HEK293 (cell line): ENCODE measurements around the gene FES.
A peak's percentile ranks its signal among the peaks of the same experiment; 100 is the strongest.

Experiments used
- GFI1B ChIP-seq: fragments of 450-650 bp; formaldehyde crosslinking; IDR thresholded peaks from 2 replicates; pipeline ENCODE4 v1.5.1; 2016; ENCODE audit warnings: missing biosample characterization, missing genetic modification characterization
- GLI2 ChIP-seq: fragments of 450-650 bp; formaldehyde crosslinking; IDR thresholded peaks from 2 replicates; pipeline ENCODE4; 2017; ENCODE audit warnings: missing biosample characterization, missing genetic modification characterization, low read depth, borderline replicate concordance
- KLF7 ChIP-seq: fragments of 450-650 bp; formaldehyde crosslinking; IDR thresholded peaks from 2 replicates; pipeline ENCODE4 v1.5.1; 2016; ENCODE audit warnings: missing biosample characterization, missing genetic modification characterization, borderline replicate concordance
- MZF1 ChIP-seq: fragments of 450-650 bp; formaldehyde crosslinking; IDR thresholded peaks from 2 replicates; pipeline ENCODE4 v1.5.1; 2017; ENCODE audit warnings: missing biosample characterization, missing genetic modification characterization, borderline replicate concordance
- OVOL3 ChIP-seq: fragments of 450-650 bp; formaldehyde crosslinking; IDR thresholded peaks from 2 replicates; pipeline ENCODE4 v1.5.1; 2016; ENCODE audit warnings: missing biosample characterization, missing genetic modification characterization
- TCF7L2 ChIP-seq: IDR thresholded peaks from 2 replicates; pipeline ENCODE4 v1.6.1; 2011; ENCODE audit warnings: low read depth, mild to moderate bottlenecking, inconsistent platforms, low read length, moderate library complexity, borderline replicate concordance
- TRIM28 ChIP-seq: IDR thresholded peaks from 2 replicates; pipeline ENCODE4 v1.6.1; 2011; ENCODE audit warnings: low read length, control low read depth, borderline replicate concordance
- YY2 ChIP-seq: fragments of 450-650 bp; formaldehyde crosslinking; IDR thresholded peaks from 2 replicates; pipeline ENCODE4 v1.5.1; 2016; ENCODE audit warnings: missing biosample characterization, missing genetic modification characterization
- ZBTB1 ChIP-seq: fragments of 450-650 bp; formaldehyde crosslinking; IDR thresholded peaks from 2 replicates; pipeline ENCODE4 v1.5.1; 2016; ENCODE audit warnings: missing biosample characterization, missing genetic modification characterization
- ZBTB7A ChIP-seq: fragments of 450-650 bp; formaldehyde crosslinking; IDR thresholded peaks from 2 replicates; pipeline ENCODE4 v1.5.1; 2016; ENCODE audit warnings: low read depth, missing biosample characterization, missing genetic modification characterization
- ZFP3 ChIP-seq: fragments of 450-650 bp; formaldehyde crosslinking; IDR thresholded peaks from 2 replicates; pipeline ENCODE4 v1.5.1; 2016; ENCODE audit warnings: low read depth, missing biosample characterization, missing genetic modification characterization
- ZNF157 ChIP-seq: fragments of 450-650 bp; formaldehyde crosslinking; IDR thresholded peaks from 2 replicates; pipeline ENCODE4 v1.5.1; 2016; ENCODE audit warnings: missing biosample characterization, missing genetic modification characterization
- ZNF211 ChIP-seq: fragments of 450-650 bp; formaldehyde crosslinking; IDR thresholded peaks from 2 replicates; pipeline ENCODE4 v1.5.1; 2016; ENCODE audit warnings: low read depth, missing biosample characterization, missing genetic modification characterization
- ZNF335 ChIP-seq: fragments of 450-650 bp; formaldehyde crosslinking; conservative IDR thresholded peaks from 2 replicates; pipeline ENCODE4 v1.5.1; 2016; ENCODE audit warnings: missing biosample characterization, missing genetic modification characterization
- ZNF394 ChIP-seq: fragments of 450-650 bp; formaldehyde crosslinking; IDR thresholded peaks from 2 replicates; pipeline ENCODE4 v1.5.1; 2016; ENCODE audit warnings: missing biosample characterization, missing genetic modification characterization, mild to moderate bottlenecking, moderate library complexity, borderline replicate concordance
- ZNF404 ChIP-seq: fragments of 450-650 bp; formaldehyde crosslinking; IDR thresholded peaks from 2 replicates; pipeline ENCODE4 v1.5.1; 2017; ENCODE audit warnings: missing biosample characterization, missing genetic modification characterization
- ZNF48 ChIP-seq: fragments of 450-650 bp; formaldehyde crosslinking; IDR thresholded peaks from 2 replicates; pipeline ENCODE4 v1.5.1; 2016; ENCODE audit warnings: missing biosample characterization, missing genetic modification characterization
- ZNF521 ChIP-seq: fragments of 450-650 bp; formaldehyde crosslinking; IDR thresholded peaks from 2 replicates; pipeline ENCODE4 v1.5.1; 2017; ENCODE audit warnings: missing biosample characterization, mild to moderate bottlenecking, missing genetic modification characterization
- ZNF561 ChIP-seq: fragments of 450-650 bp; IDR thresholded peaks from 2 replicates; pipeline ENCODE4 v1.5.1; 2018; ENCODE audit warnings: missing biosample characterization, missing genetic modification characterization, borderline replicate concordance
- ZNF571 ChIP-seq: fragments of 450-650 bp; formaldehyde crosslinking; IDR thresholded peaks from 2 replicates; pipeline ENCODE4 v1.5.0; 2017; ENCODE audit warnings: missing biosample characterization, missing genetic modification characterization
- ZNF629 ChIP-seq: fragments of 450-650 bp; formaldehyde crosslinking; IDR thresholded peaks from 2 replicates; pipeline ENCODE4 v1.5.1; 2017; ENCODE audit warnings: missing biosample characterization, missing genetic modification characterization
- ZNF768 ChIP-seq: fragments of 450-650 bp; formaldehyde crosslinking; IDR thresholded peaks from 2 replicates; pipeline ENCODE4 v1.5.1; 2018; ENCODE audit warnings: missing biosample characterization, mild to moderate bottlenecking, missing genetic modification characterization
- ZNF785 ChIP-seq: fragments of 450-650 bp; formaldehyde crosslinking; IDR thresholded peaks from 2 replicates; pipeline ENCODE4 v1.5.1; 2016; ENCODE audit warnings: missing biosample characterization, missing genetic modification characterization
- ZNF837 ChIP-seq: fragments of 450-650 bp; formaldehyde crosslinking; IDR thresholded peaks from 2 replicates; pipeline ENCODE4 v1.5.1; 2016; ENCODE audit warnings: missing biosample characterization, missing genetic modification characterization
- ZSCAN23 ChIP-seq: fragments of 450-650 bp; formaldehyde crosslinking; IDR thresholded peaks from 2 replicates; pipeline ENCODE4 v1.5.1; 2016; ENCODE audit warnings: missing biosample characterization, missing genetic modification characterization
- ZXDB ChIP-seq: fragments of 450-650 bp; formaldehyde crosslinking; IDR thresholded peaks from 2 replicates; pipeline ENCODE4 v1.5.1; 2016; ENCODE audit warnings: missing biosample characterization, missing genetic modification characterization
- TF ChIP-seq, protein P1 (sequence below): fragments of 450-650 bp; formaldehyde crosslinking; optimal IDR thresholded peaks from 2 replicates; pipeline ENCODE3; 2016; ENCODE audit warnings: missing biosample characterization, mild to moderate bottlenecking, missing genetic modification characterization
- TF ChIP-seq, protein P2 (sequence below): fragments of 450-650 bp; formaldehyde crosslinking; IDR thresholded peaks from 2 replicates; pipeline ENCODE4 v1.5.1; 2017; ENCODE audit warnings: missing biosample characterization, missing genetic modification characterization
- TF ChIP-seq, protein P3 (sequence below): fragments of 450-650 bp; formaldehyde crosslinking; IDR thresholded peaks from 2 replicates; pipeline ENCODE4 v1.5.1; 2016; ENCODE audit warnings: missing biosample characterization, missing genetic modification characterization
- TF ChIP-seq, protein P4 (sequence below): fragments of 450-650 bp; formaldehyde crosslinking; IDR thresholded peaks from 2 replicates; pipeline ENCODE4 v1.5.1; 2016; ENCODE audit warnings: missing biosample characterization, missing genetic modification characterization, low read depth
- TF ChIP-seq, protein P5 (sequence below): fragments of 450-650 bp; formaldehyde crosslinking; IDR thresholded peaks from 2 replicates; pipeline ENCODE4 v1.5.1; 2016; ENCODE audit warnings: missing biosample characterization, missing genetic modification characterization

FES gene

DNA sequence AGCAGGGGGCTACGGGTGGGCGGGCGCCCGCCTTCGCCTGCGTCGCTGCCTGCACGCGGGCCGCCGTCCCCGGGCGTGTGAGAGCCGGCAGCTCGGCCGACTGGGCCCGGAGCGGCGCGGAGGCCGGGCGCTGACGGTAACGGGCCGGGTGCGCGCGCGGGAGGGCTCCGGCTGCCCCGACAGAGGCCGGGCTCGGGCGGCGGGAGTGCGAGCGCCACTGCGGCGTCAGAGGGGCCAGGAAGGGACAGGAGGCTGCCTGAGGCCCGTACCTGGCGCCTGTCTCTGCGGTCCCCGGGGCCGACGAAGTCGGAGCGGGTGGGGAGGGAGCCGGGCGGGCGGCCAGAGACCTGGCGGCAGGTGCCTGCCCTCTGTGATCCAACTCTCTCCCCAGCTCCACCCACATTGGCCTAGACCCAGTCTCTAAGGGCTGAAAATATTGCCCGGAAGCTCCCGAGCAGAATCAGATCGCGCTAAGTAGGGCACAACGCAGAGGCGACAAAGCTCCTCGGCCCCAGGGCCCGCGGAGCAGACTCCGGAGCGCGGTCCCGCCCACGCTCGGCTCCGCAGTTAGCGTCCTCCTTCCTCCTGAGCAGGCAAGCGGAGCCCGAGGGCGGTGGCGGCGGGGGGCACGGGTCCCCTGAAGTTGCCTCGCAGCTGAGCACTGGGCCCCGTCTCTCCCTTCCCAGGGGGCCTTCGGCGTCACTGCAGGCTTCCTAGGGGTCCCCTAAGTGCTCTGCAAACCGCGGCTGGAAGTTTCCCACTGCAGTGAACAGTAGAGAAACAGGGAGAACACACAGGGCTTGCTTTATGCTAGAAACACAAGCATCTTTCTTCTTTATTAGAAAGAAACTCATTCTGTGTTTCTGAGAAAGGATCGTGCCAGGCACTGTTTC lies 18.8 kb downstream of the FES start, which contains the start of gene MAN2A2 (continued):
- TF ChIP-seq, protein P1, sequence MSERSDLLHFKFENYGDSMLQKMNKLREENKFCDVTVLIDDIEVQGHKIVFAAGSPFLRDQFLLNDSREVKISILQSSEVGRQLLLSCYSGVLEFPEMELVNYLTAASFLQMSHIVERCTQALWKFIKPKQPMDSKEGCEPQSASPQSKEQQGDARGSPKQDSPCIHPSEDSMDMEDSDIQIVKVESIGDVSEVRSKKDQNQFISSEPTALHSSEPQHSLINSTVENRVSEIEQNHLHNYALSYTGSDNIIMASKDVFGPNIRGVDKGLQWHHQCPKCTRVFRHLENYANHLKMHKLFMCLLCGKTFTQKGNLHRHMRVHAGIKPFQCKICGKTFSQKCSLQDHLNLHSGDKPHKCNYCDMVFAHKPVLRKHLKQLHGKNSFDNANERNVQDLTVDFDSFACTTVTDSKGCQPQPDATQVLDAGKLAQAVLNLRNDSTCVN (tag by site-specific recombination) = peak; percentile 86
- 0 out of 2 replicates have a peak, but pooled peaks have one; percentile 21 for TF ChIP-seq ZNF629 (tag by site-specific recombination)
- no peak for TF ChIP-seq KLF7 (tag by site-specific recombination)
- no peak for TF ChIP-seq ZBTB7A (tag by site-specific recombination)
- TF ChIP-seq ZNF211 (tag by site-specific recombination) = no peak
- TF ChIP-seq ZNF157 = no peak
- TF ChIP-seq, protein P2, sequence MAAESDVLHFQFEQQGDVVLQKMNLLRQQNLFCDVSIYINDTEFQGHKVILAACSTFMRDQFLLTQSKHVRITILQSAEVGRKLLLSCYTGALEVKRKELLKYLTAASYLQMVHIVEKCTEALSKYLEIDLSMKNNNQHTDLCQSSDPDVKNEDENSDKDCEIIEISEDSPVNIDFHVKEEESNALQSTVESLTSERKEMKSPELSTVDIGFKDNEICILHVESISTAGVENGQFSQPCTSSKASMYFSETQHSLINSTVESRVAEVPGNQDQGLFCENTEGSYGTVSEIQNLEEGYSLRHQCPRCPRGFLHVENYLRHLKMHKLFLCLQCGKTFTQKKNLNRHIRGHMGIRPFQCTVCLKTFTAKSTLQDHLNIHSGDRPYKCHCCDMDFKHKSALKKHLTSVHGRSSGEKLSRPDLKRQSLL (tag by site-specific recombination) = 0 out of 2 replicates have a peak, but pooled peaks have one; percentile 17
- no peak for TF ChIP-seq ZNF394
- TF ChIP-seq ZNF521 (tag by site-specific recombination) = no peak
- TF ChIP-seq ZNF404 (tag by site-specific recombination) = no peak
- peak; percentile 58; the same call in 1 of the 2 replicates for TF ChIP-seq ZNF561 (tag by site-specific recombination)
- no peak for TF ChIP-seq YY2 (tag by site-specific recombination)
- TF ChIP-seq, protein P3, sequence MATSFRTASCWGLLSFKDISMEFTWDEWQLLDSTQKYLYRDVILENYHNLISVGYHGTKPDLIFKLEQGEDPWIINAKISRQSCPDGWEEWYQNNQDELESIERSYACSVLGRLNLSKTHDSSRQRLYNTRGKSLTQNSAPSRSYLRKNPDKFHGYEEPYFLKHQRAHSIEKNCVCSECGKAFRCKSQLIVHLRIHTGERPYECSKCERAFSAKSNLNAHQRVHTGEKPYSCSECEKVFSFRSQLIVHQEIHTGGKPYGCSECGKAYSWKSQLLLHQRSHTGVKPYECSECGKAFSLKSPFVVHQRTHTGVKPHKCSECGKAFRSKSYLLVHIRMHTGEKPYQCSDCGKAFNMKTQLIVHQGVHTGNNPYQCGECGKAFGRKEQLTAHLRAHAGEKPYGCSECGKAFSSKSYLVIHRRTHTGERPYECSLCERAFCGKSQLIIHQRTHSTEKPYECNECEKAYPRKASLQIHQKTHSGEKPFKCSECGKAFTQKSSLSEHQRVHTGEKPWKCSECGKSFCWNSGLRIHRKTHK (tag by site-specific recombination) = no peak
- no peak for TF ChIP-seq GFI1B
- 0 out of 2 replicates have a peak, but pooled peaks have one; percentile 24 for TF ChIP-seq MZF1
- TF ChIP-seq ZNF837 (tag by site-specific recombination) = no peak
- no peak for TF ChIP-seq ZNF571 (tag by site-specific recombination)
- no peak for TF ChIP-seq ZBTB1 (tag by site-specific recombination)
- TF ChIP-seq, protein P4, sequence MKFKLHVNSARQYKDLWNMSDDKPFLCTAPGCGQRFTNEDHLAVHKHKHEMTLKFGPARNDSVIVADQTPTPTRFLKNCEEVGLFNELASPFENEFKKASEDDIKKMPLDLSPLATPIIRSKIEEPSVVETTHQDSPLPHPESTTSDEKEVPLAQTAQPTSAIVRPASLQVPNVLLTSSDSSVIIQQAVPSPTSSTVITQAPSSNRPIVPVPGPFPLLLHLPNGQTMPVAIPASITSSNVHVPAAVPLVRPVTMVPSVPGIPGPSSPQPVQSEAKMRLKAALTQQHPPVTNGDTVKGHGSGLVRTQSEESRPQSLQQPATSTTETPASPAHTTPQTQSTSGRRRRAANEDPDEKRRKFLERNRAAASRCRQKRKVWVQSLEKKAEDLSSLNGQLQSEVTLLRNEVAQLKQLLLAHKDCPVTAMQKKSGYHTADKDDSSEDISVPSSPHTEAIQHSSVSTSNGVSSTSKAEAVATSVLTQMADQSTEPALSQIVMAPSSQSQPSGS (tag by site-specific recombination) = no peak
- TF ChIP-seq ZXDB (tag by site-specific recombination) = peak; percentile 65
- TF ChIP-seq ZNF785 (tag by site-specific recombination) = no peak
- no peak for TF ChIP-seq OVOL3 (tag by site-specific recombination)
- TF ChIP-seq, protein P5, sequence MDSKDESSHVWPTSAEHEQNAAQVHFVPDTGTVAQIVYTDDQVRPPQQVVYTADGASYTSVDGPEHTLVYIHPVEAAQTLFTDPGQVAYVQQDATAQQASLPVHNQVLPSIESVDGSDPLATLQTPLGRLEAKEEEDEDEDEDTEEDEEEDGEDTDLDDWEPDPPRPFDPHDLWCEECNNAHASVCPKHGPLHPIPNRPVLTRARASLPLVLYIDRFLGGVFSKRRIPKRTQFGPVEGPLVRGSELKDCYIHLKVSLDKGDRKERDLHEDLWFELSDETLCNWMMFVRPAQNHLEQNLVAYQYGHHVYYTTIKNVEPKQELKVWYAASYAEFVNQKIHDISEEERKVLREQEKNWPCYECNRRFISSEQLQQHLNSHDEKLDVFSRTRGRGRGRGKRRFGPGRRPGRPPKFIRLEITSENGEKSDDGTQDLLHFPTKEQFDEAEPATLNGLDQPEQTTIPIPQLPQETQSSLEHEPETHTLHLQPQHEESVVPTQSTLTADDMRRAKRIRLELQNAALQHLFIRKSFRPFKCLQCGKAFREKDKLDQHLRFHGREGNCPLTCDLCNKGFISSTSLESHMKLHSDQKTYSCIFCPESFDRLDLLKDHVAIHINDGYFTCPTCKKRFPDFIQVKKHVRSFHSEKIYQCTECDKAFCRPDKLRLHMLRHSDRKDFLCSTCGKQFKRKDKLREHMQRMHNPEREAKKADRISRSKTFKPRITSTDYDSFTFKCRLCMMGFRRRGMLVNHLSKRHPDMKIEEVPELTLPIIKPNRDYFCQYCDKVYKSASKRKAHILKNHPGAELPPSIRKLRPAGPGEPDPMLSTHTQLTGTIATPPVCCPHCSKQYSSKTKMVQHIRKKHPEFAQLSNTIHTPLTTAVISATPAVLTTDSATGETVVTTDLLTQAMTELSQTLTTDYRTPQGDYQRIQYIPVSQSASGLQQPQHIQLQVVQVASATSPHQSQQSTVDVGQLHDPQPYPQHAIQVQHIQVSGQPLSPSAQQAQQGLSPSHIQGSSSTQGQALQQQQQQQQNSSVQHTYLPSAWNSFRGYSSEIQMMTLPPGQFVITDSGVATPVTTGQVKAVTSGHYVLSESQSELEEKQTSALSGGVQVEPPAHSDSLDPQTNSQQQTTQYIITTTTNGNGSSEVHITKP (tag by site-specific recombination) = peak; percentile 23; the same call in 1 of the 2 replicates
- no peak for TF ChIP-seq ZFP3
- TF ChIP-seq ZNF48 (tag by site-specific recombination) = no peak
- no peak for TF ChIP-seq TRIM28
- no peak for TF ChIP-seq ZSCAN23
- TF ChIP-seq TCF7L2 = no peak
- TF ChIP-seq GLI2 (tag by site-specific recombination) = no peak
- TF ChIP-seq ZNF768 = no peak
- peak; percentile 94 for TF ChIP-seq ZNF335 (tag by site-specific recombination)
